ENCODE measurements around the gene RRP8. TPM values are rescaled to one million over a fixed set of nuclear protein-coding genes. Genes with fewer than 3 reads are reported as not detected.

RRP8 gene
- total RNA-seq, 6 experiments from 2014 or later: 18.5 to 26.7 (median 20.2) TPM

DNA sequence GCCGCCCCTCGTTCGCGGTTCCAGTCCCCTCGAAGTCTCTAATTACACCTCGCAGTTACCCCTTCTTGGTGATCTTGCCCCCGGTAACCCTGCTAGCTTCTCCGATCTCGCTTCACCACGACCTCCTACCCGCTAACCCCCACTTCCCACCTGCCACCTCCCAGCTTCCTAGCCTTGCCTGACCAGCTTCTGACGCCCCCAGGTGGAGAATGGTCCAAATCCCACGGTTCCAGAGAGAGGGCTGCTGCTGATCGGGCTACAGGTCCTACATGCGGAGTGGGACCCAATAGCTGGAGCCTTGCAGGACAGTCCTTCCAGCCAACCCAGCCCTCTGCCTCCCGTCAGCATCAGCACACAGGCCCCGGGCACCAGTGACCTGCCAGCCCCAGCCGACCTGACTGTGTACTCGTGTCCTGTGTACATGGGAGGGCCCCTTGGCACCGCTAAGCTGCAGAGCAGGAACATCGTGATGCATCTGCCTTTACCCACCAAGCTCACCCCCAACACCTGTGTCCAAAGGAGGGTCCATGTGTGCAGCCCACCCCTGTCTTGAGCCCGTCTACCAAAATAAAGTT lies 31.9 kb downstream of the RRP8 start:
- Mint-ChIP-seq H3K4me3 (no peak overlapping the region), H3K27ac (peak overlapping the region; percentile 32; the same call in 1 of the 2 replicates), H3K27me3 (ENCODE audit: insufficient read depth) (no peaks in the 10 kb centered on the region), H3K36me3 (ENCODE audit: low read depth) (no peaks in the 10 kb centered on the region), H3K4me1 (ENCODE audit: low read depth) (peaks cover 39% of the 10 kb centered on the region), H3K9me3 (no peaks in the 10 kb centered on the region)
- DNase-seq: no peak
- TF ChIP-seq, protein P1, sequence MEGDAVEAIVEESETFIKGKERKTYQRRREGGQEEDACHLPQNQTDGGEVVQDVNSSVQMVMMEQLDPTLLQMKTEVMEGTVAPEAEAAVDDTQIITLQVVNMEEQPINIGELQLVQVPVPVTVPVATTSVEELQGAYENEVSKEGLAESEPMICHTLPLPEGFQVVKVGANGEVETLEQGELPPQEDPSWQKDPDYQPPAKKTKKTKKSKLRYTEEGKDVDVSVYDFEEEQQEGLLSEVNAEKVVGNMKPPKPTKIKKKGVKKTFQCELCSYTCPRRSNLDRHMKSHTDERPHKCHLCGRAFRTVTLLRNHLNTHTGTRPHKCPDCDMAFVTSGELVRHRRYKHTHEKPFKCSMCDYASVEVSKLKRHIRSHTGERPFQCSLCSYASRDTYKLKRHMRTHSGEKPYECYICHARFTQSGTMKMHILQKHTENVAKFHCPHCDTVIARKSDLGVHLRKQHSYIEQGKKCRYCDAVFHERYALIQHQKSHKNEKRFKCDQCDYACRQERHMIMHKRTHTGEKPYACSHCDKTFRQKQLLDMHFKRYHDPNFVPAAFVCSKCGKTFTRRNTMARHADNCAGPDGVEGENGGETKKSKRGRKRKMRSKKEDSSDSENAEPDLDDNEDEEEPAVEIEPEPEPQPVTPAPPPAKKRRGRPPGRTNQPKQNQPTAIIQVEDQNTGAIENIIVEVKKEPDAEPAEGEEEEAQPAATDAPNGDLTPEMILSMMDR (IDR thresholded peaks at IDR 0.05): no peak

DNA sequence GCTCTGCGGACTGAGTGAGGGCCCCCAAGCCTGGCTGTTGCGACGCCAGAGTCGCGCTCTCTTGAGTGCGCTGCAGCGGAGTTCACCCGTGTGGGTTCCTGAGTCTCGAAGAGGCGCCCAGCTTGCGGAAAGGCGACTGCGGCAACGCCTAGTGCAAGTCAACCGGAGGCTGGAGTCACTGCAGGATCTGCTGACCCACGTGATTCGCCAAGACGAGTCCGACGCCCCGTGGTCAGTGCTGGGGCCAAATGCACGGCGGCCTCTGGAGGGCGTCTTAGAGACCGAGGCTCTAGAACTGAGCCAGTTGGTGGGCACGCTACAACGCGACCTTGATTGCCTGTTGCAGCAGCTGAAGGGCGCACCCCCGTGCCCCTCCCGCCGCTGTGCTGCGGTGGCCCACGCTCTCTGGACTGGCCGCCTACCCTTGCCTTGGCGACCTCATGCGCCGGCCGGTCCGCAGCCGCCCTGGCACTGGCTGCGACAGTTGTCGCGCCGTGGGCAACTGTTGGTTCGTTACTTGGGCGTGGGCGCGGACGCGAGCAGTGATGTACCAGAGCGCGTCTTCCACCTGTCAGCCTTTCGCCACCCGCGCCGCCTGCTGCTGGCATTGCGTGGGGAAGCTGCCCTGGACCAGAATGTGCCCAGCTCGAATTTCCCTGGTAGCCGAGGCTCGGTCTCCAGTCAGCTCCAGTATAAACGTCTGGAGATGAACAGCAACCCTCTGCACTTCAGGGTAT lies 32.6 kb downstream of the RRP8 start:
- TF ChIP-seq, protein P1 (IDR thresholded peaks at IDR 0.05): no peak
- Mint-ChIP-seq H3K4me3 (no peak overlapping the region), H3K9me3 (no peaks in the 10 kb centered on the region), H3K36me3 (ENCODE audit: low read depth) (no peaks in the 10 kb centered on the region), H3K27me3 (ENCODE audit: insufficient read depth) (no peaks in the 10 kb centered on the region), H3K27ac (no peak overlapping the region), H3K4me1 (ENCODE audit: low read depth) (peaks cover 32% of the 10 kb centered on the region)
- no peak for DNase-seq

GRCh38 chr11:6569706-6570105 lies 33.7 kb downstream of the RRP8 start:
- TF ChIP-seq, protein P1 (IDR thresholded peaks at IDR 0.05): no peak
- Mint-ChIP-seq H3K4me1 (ENCODE audit: low read depth) (peaks cover 27% of the 10 kb centered on the region), H3K27ac (no peak overlapping the region), H3K36me3 (ENCODE audit: low read depth) (no peaks in the 10 kb centered on the region; the same call in 1 of the 2 replicates), H3K4me3 (no peak overlapping the region), H3K27me3 (ENCODE audit: insufficient read depth) (no peaks in the 10 kb centered on the region; the same call in 1 of the 2 replicates), H3K9me3 (no peaks in the 10 kb centered on the region)
- DNase-seq: no peak

GRCh38 chr11:6568191-6568918 lies 35.1 kb downstream of the RRP8 start:
- peak; percentile 18 for DNase-seq
- TF ChIP-seq, protein P1 (IDR thresholded peaks at IDR 0.05): peak; percentile 27; the same call in 1 of the 2 replicates
- H3K27me3 Mint-ChIP-seq (ENCODE audit: insufficient read depth): no peaks in the 10 kb centered on the region; the same call in 1 of the 2 replicates
- no peaks in the 10 kb centered on the region; the same call in 1 of the 2 replicates for H3K36me3 Mint-ChIP-seq (ENCODE audit: low read depth)
- peaks cover 27% of the 10 kb centered on the region for H3K4me1 Mint-ChIP-seq (ENCODE audit: low read depth)
- no peak overlapping the region for H3K4me3 Mint-ChIP-seq
- H3K27ac Mint-ChIP-seq: no peak overlapping the region
- H3K9me3 Mint-ChIP-seq: no peaks in the 10 kb centered on the region

DNA sequence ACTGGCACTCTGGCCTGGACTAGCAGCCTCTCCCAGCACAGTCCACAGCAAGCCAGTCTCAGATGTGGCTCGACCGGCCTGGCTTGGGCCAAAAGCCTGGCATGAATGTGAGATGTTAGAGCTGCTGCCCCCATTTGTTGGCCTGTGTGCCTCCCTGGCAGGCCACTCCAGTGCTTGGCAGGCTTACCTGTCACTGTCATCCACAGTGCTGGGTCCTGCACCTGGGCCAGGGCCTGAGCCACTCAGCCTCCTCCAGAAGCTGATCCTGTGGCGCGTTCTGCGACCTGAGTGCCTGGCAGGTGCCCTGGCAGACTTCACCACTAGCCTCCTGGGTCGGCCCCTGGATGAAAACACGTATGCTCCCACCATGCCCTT lies 36.1 kb downstream of the RRP8 start:
- H3K4me1 Mint-ChIP-seq (ENCODE audit: low read depth): peaks cover 27% of the 10 kb centered on the region
- no peak for DNase-seq
- no peaks in the 10 kb centered on the region; the same call in 1 of the 2 replicates for H3K36me3 Mint-ChIP-seq (ENCODE audit: low read depth)
- H3K4me3 Mint-ChIP-seq: no peak overlapping the region
- no peaks in the 10 kb centered on the region for H3K9me3 Mint-ChIP-seq
- TF ChIP-seq, protein P1 (IDR thresholded peaks at IDR 0.05): no peak
- H3K27ac Mint-ChIP-seq: no peak overlapping the region
- H3K27me3 Mint-ChIP-seq (ENCODE audit: insufficient read depth): no peaks in the 10 kb centered on the region; the same call in none of the 2 replicates

All from HFFc6 (cell line).